HEK293T (cell line): ENCODE measurements around the gene CD79B.
A peak's percentile ranks its signal among the peaks of the same experiment; 100 is the strongest.

Experiments
- CTCF ChIA-PET: fragments of 350-600 bp; formaldehyde crosslinking; extraction: SDS; loops from one replicate; lab custom pipeline; 2021; ENCODE audit warnings: antibody characterized with exemption, inconsistent platforms; lab: Yijun Ruan, JAX
- POLR2A ChIA-PET: fragments of 350-600 bp; formaldehyde crosslinking; extraction: SDS; loops from one replicate; lab custom pipeline; 2020; ENCODE audit warnings: antibody characterized with exemption, inconsistent platforms; lab: Yijun Ruan, JAX
- DNase-seq: peaks from one replicate; pipeline ENCODE4 v3.0.0; 2012; ENCODE audit warnings: mixed read lengths; ENCODE audit errors: extremely low spot score
- ARNT ChIP-seq: fragments of 450-650 bp; IDR thresholded peaks from 2 replicates; pipeline ENCODE4 v1.6.1; 2017; ENCODE audit warnings: mild to moderate bottlenecking
- BHLHE40 ChIP-seq: fragments of 450-650 bp; IDR thresholded peaks from 2 replicates; pipeline ENCODE4 v1.6.1; 2016; ENCODE audit warnings: mild to moderate bottlenecking, moderate library complexity, borderline replicate concordance
- CTBP1 ChIP-seq: fragments of 450-650 bp; IDR thresholded peaks from 2 replicates; pipeline ENCODE4 v1.6.1; 2016; ENCODE audit warnings: borderline replicate concordance
- ELF4 ChIP-seq: fragments of 450-650 bp; IDR thresholded peaks from 2 replicates; pipeline ENCODE4 v1.6.1; 2017; ENCODE audit warnings: antibody characterized with exemption
- FOXA1 ChIP-seq: fragments of 450-650 bp; IDR thresholded peaks from 2 replicates; pipeline ENCODE4 v1.6.1; 2016; ENCODE audit warnings: mild to moderate bottlenecking
- FOXK2 ChIP-seq: fragments of 450-650 bp; IDR thresholded peaks from 2 replicates; pipeline ENCODE4 v1.6.1; 2016; ENCODE audit warnings: mild to moderate bottlenecking
- FOXM1 ChIP-seq: fragments of 450-650 bp; IDR thresholded peaks from 2 replicates; pipeline ENCODE4 v1.6.1; 2017; ENCODE audit warnings: mild to moderate bottlenecking, borderline replicate concordance
- HDGF ChIP-seq: fragments of 450-650 bp; IDR thresholded peaks from 2 replicates; pipeline ENCODE4 v1.6.1; 2017; ENCODE audit warnings: antibody characterized with exemption, borderline replicate concordance
- L3MBTL2 ChIP-seq: fragments of 450-650 bp; conservative IDR thresholded peaks from 2 replicates; pipeline ENCODE4 v1.6.1; 2016; ENCODE audit warnings: mild to moderate bottlenecking
- LEF1 ChIP-seq: fragments of 450-650 bp; IDR thresholded peaks from 2 replicates; pipeline ENCODE4 v1.6.1; 2017; ENCODE audit warnings: mild to moderate bottlenecking, borderline replicate concordance
- NFRKB ChIP-seq: fragments of 450-650 bp; IDR thresholded peaks from 2 replicates; pipeline ENCODE4 v1.6.1; 2016; ENCODE audit warnings: mild to moderate bottlenecking, moderate library complexity
- PKNOX1 ChIP-seq: fragments of 450-650 bp; IDR thresholded peaks from 2 replicates; pipeline ENCODE4 v1.6.1; 2016
- SP1 ChIP-seq: fragments of 450-650 bp; IDR thresholded peaks from 2 replicates; pipeline ENCODE4 v1.6.1; 2017
- SUZ12 ChIP-seq: fragments of 450-650 bp; IDR thresholded peaks from 2 replicates; pipeline ENCODE4 v1.6.1; 2016; ENCODE audit warnings: mild to moderate bottlenecking
- TARDBP ChIP-seq: fragments of 450-650 bp; IDR thresholded peaks from 2 replicates; pipeline ENCODE4 v1.6.1; 2016
- ZNF384 ChIP-seq: fragments of 450-650 bp; IDR thresholded peaks from 2 replicates; pipeline ENCODE4 v1.6.1; 2016

CD79B gene

GRCh38 chr17:63947711-63948330 is 15.7 kb upstream of the CD79B start:
- no peak for TF ChIP-seq FOXK2
- TF ChIP-seq FOXA1: no peak
- TF ChIP-seq PKNOX1: no peak
- no peak for TF ChIP-seq ELF4
- no peak for TF ChIP-seq NFRKB
- no peak for TF ChIP-seq BHLHE40
- TF ChIP-seq ARNT: no peak
- no peak for TF ChIP-seq TARDBP
- TF ChIP-seq CTBP1: no peak
- TF ChIP-seq FOXM1: no peak
- no peak for TF ChIP-seq LEF1
- TF ChIP-seq L3MBTL2: no peak
- ChIA-PET POLR2A (no interaction called here), CTCF (interaction anchor here (1.6 kb wide), 1 partner anchor 8 kb away, joined by 7 read pairs; no protein-coding TSS in a partner anchor)
- no peak for DNase-seq

GRCh38 chr17:63946440-63947363 is 14.6 kb upstream of the CD79B start:
- DNase-seq: peak; percentile 90
- no peak for TF ChIP-seq ZNF384
- no peak for TF ChIP-seq ELF4
- ChIA-PET POLR2A (interaction anchor here (1.2 kb wide), 1 partner anchor 199 kb away, joined by 4 read pairs; no protein-coding TSS in a partner anchor), CTCF (interaction anchor here (0.5 to 2.0 kb wide), 20 partner anchors 9 to 380 kb away, joined by 3 to 27 read pairs (median 4); partner anchors contain the start of gene GH1)

- POLR2A ChIA-PET: interaction anchor here (1.2 kb wide), 1 partner anchor 200 kb away, joined by 4 read pairs; no protein-coding TSS in a partner anchor
Observed at GRCh38 chr17:63945784-63946439, 13.8 kb upstream of the CD79B start.

GRCh38 chr17:63944736-63945499 is 12.8 kb upstream of the CD79B start:
- CTCF ChIA-PET: no interaction called here
- no peak for DNase-seq
- POLR2A ChIA-PET: no interaction called here
- no peak for TF ChIP-seq SP1
- TF ChIP-seq ZNF384: no peak
- TF ChIP-seq HDGF: no peak
- TF ChIP-seq CTBP1: no peak
- TF ChIP-seq ARNT: no peak
- TF ChIP-seq PKNOX1: no peak
- no peak for TF ChIP-seq FOXK2
- TF ChIP-seq NFRKB: no peak
- TF ChIP-seq LEF1: no peak
- no peak for TF ChIP-seq SUZ12
- no peak for TF ChIP-seq L3MBTL2
- no peak for TF ChIP-seq ELF4
- no peak for TF ChIP-seq FOXM1
- no peak for TF ChIP-seq BHLHE40

More at GRCh38 chr17:63945784-63946439, 13.8 kb upstream of the CD79B start:
- DNase-seq: no peak
- CTCF ChIA-PET: interaction anchor here (0.5 to 2.0 kb wide), 20 partner anchors 8 to 381 kb away, joined by 3 to 27 read pairs (median 4); partner anchors contain the start of gene GH1
- no peak for TF ChIP-seq L3MBTL2
- no peak for TF ChIP-seq SP1
- no peak for TF ChIP-seq TARDBP
- TF ChIP-seq NFRKB: no peak
- no peak for TF ChIP-seq PKNOX1
- TF ChIP-seq FOXM1: no peak
- TF ChIP-seq ZNF384: no peak
- TF ChIP-seq BHLHE40: no peak
- TF ChIP-seq HDGF: no peak
- TF ChIP-seq SUZ12: no peak
- no peak for TF ChIP-seq CTBP1
- no peak for TF ChIP-seq FOXK2
- no peak for TF ChIP-seq FOXA1
- TF ChIP-seq ELF4: no peak

GRCh38 chr17:63943745-63944144 is 11.6 kb upstream of the CD79B start:
- POLR2A ChIA-PET: no interaction called here
- CTCF ChIA-PET: no interaction called here
- TF ChIP-seq SP1 (no peak), PKNOX1 (no peak), FOXM1 (no peak), CTBP1 (no peak), NFRKB (no peak), HDGF (no peak), BHLHE40 (no peak), LEF1 (no peak), TARDBP (no peak), ARNT (no peak)
- DNase-seq: no peak
